GM19328 (cell line): ENCODE data around the gene NDST1.
"Not testable (repeated sequence)": the region's sequence is repeated elsewhere in the genome, so short reads cannot be mapped to it uniquely, and the experiment has no call there.

Source experiments
- ATAC-seq: cut with Tn5 transposase; IDR thresholded peaks from one replicate; pipeline ENCODE4 v1.9.1; 2021; ENCODE audit warnings: mild to moderate bottlenecking, moderate library complexity; ENCODE audit not compliant: unreplicated experiment

Gene NDST1

GRCh38 chr5:150505816-150506215, 2.1 kb upstream of the NDST1 start:
- ATAC-seq = no peak

DNA sequence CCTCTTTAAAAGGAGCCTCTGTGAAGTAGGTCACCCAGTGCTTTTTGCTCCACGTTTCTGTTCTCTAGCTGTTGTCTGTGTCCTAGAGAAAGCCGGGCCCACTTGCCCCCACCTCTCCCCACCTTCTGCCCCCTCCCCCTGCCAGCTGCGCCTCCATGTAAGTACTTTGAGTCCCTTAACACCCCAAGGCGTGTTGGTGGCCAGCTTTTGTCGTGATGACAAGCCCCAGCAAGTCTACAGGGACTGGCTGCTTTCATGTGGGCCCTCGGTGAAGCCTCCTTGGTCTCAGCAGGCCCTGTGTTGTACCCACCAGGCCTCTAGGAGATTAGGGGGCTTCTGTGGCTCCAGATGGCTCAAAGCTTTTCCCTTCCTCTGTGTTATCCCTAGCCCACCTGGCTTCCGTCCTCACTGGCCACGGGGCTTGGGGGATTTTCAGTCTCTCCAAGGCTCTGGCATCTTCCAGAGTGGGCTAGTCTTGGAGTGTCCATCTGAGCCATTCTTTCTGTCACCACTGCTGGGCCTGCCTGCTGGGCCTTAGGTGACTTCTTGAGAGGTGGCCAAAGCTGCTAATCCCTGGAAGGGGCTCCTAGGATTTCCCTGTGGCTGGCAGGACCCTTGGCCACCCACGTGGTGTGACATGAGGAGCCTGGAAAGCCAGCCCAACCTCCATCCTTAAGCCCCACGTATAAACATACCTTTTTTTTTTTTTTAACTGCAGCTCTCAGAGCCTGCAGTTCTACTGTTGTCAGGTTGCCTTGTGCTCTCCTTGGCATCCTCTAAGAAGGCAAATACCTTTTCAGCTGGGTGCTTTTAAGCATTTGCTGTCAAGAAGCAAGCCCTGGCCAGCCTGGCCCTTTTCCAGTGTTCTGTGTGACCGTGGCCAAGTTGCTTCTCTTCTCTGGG, 1.1 kb upstream of the NDST1 start:
- ATAC-seq = no peak

GRCh38 chr5:150508277-150508640, 328 bp downstream of the NDST1 start:
- ATAC-seq = no peak

- ATAC-seq = no peak
Measured at GRCh38 chr5:150508828-150509227, 897 bp downstream of the NDST1 start.

- no peak for ATAC-seq
Measured at GRCh38 chr5:150509992-150510391, 2.1 kb downstream of the NDST1 start.

GRCh38 chr5:150510460-150511263, 2.7 kb downstream of the NDST1 start:
- ATAC-seq = no peak

- no peak for ATAC-seq
Measured at GRCh38 chr5:150511578-150512367, 3.8 kb downstream of the NDST1 start.

- ATAC-seq = no peak
Measured at GRCh38 chr5:150512368-150512747, 4.4 kb downstream of the NDST1 start.

- no peak for ATAC-seq
Measured at GRCh38 chr5:150513375-150514309, 5.7 kb downstream of the NDST1 start.

- ATAC-seq = no peak
Measured at GRCh38 chr5:150514708-150515211, 6.8 kb downstream of the NDST1 start.

GRCh38 chr5:150515446-150515845, 7.5 kb downstream of the NDST1 start:
- ATAC-seq = no peak

GRCh38 chr5:150516011-150516410, 8.1 kb downstream of the NDST1 start:
- ATAC-seq = no peak

- no peak for ATAC-seq
Measured at GRCh38 chr5:150517272-150518152, 9.6 kb downstream of the NDST1 start.

- ATAC-seq = not testable (repeated sequence)
Measured at GRCh38 chr5:150518712-150519559, 11.0 kb downstream of the NDST1 start.

DNA sequence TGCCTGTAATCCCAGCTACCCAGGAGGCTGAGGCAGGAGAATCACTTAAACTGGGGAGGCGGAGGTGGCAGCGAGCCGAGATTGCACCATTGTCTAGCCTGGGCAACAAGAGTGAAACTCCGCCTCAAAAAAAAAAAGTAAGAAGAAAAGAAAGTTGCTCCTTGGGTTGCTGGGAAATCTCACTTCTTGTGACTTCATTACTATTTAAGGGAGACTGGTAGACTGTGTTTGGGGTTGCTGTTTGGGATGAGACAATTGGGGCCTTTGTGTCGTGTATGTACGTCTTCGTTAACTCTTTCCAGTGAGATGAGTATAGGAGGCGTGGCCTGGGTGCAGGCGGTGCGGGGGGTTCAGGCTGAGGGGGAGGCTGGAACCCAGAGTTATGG, 11.6 kb downstream of the NDST1 start:
- no peak for ATAC-seq

DNA sequence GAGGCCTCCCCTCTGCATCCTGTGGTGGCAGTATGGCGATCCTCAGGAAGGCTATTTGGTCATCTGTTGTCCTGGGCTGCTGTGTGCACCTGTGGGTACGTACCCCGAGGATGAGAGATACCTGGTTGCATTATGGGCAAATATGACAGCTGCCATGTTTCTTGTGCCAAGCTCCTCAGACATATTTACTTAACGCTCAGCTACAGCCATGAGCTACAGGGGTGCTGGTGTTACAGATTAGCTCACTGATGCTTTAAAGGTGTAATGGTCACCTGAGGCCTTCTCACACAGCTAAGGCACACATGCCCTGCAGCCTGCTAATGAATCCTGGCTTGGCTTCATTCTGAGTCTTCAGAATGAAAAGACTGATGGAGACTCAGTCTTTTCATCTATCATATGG, 12.0 kb downstream of the NDST1 start:
- ATAC-seq = no peak

- ATAC-seq = no peak
Measured at GRCh38 chr5:150520747-150521521, 13.0 kb downstream of the NDST1 start.

GRCh38 chr5:150521522-150521817, 13.5 kb downstream of the NDST1 start:
- no peak for ATAC-seq
